ENCODE measurements around the gene LDLRAP1.
A peak's percentile ranks its signal among the peaks of the same experiment; 100 is the strongest.
"Not testable (repeated sequence)": the region's sequence is repeated elsewhere in the genome, so short reads cannot be mapped to it uniquely, and the experiment has no call there.

LDLRAP1 gene

GRCh38 chr1:25577134-25577920 lies 33.9 kb downstream of the LDLRAP1 start:
- DNase-seq (ENCODE audit: low read depth): no peak

DNA sequence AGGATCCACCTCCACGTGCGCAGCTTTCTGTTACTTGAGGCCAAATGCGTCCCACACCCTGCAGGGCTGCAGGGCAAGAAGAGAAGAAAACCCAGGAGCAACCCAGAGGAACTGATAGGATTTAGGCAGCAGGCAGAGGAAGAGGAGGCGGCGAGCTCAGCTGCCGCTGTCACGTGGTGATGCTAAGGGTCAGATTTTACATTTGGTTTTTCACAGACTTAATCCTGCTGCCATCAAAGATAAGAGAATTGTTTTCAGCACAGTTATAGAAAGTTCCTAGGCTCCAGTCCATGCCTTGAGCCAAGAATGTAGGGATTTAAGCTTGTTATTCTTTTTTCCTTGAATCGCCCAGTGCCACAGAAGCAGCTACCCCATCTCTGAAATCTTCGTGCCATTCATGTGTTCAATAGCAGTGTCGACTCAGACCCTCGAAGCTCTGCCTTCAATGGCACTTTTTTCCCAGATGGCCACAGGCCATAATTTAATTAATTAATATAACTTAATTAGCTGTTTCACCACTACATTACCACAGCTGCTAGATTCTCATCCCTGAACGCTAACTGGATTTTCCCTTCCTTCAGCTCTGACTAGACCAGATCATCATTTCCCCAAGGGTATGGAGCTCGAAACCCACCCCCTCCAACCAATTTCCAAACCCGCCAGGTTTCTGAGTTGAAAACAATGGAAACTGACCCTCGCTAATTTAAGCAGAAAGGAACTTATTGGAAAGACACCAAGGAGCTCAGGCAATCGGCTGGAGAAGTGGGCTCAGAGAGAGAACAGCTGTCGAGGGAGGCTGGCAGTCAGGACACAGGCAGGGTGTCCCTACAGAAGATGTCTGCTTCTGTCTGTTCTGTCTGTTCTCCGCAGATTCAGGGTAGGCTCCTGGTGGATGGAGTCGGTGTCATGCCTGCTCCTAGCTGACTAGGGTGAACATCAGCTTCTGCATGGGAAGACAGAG lies 36.2 kb downstream of the LDLRAP1 start:
- DNase-seq (ENCODE audit: low read depth): no peak

- no peak for DNase-seq (ENCODE audit: low read depth)
These were observed 37.5 kb downstream of the LDLRAP1 start for GRCh38 chr1:25580927-25581326.

DNA sequence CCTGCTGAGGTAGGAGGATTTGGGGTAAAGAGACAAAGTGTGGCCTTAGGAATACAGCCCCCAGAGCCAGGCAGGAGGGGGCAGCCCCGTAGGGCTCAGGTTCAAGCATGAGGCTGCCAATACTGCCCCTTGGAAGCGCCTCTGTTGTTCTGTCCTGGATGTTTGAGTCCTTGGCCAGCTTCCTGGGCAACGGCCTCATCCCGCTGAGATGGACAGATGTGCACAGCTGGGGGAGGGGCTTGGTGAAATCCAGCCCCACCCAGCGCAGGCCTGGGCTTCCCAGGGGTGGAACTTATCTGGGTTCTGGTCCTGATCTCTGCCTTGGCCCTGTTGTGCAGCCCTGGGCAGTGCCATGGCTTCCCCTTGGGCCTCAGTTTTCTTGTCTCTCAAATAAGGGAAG lies 38.4 kb downstream of the LDLRAP1 start:
- no peak for DNase-seq (ENCODE audit: low read depth)

DNA sequence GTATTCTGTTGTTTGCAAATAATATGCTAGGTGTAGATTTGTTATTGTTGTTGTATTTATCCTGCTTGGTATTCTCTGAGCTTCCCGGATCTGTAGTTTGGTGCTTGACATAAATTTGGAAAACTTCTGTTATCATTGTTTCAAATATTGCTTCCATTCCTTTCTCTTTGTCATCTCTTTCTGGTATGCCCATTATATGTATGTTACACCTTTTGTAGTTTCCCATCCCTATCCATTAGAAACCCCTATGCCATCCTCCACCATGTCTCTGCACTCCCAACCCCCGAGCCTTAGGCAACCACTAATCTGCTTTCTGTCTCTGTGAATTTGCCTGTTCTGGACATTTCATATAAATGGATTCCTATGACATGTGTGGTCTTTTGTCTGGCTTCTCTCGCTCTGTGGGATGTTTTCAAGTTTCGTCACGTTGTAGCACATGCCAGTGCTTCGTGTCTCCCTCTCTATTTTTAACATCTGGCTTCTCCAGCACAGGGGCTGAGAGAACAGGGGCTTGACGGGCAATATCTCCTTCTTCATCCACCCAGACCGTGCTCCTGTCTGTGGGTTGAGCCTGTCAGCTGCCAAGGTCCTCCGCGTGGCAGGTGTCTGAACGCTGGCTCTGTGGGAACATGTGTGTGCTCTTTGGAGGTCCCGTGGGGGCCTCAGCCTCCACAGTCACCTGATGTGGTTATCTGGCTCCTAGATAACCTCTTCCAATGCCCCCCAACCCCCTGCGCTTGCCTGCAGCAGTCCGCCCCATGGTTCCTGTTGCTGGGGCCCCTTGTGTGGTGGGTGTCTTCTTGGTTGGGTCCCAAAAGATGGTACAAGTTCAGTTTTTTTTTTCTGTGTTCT lies 40.3 kb downstream of the LDLRAP1 start:
- DNase-seq (ENCODE audit: low read depth): no peak

DNA sequence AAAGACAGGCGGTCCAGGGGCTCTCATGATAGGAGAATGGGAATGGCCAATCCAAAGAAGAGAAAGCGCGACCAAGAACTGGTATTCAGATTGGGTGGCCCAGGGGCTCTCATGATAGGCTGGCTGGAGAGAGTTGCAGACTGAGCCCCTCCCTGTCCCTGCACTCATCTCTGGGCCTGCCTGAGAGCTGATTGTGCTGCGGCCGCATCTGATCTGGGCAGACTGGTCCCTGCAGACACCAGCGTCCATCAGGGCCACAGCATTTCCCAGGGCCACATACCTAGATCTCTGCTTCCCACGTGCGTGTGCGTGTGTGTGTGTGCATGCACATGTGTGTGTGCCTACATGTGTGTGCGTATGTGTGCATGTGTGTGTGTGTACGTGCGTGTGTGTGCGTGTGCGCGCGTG lies 42.8 kb downstream of the LDLRAP1 start:
- no peak for DNase-seq (ENCODE audit: low read depth)

DNA sequence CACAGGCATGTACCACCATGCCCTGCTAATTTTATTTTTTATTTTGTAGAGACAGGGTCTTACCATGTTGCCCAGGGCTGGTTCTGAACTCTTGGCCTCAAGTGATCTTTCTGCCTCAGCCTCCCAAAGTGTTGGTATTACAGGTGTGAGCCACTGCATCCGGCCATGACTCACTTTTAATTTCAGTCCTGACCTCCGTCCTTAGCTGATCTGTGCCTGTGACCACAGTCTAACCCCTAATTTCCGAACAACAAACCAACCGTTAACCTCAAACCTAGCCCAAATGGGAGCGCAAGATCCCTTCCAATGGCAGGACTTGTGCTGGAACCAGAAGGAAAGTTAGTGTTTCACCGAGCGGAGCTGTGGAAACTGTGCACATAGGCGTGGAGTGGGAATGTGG lies 43.9 kb downstream of the LDLRAP1 start:
- no peak for DNase-seq (ENCODE audit: low read depth)

DNA sequence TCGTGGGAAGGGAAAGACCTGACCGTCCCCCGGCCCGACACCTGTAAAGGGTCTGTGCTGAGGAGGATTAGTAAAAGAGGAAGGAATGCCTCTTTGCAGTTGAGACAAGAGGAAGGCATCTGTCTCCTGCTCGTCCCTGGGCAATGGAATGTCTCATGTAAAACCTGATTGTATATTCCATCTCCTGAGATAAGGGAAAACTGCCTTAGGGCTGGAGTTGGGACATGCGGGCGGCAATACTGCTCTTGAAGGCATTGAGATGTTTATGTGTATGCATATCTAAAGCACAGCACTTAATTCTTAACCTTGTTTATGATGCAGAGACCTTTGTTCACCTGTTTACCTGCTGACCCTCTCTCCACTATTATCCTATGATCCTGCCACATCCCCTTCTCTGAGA lies 44.8 kb downstream of the LDLRAP1 start:
- not testable (repeated sequence) for DNase-seq (ENCODE audit: low read depth)

DNA sequence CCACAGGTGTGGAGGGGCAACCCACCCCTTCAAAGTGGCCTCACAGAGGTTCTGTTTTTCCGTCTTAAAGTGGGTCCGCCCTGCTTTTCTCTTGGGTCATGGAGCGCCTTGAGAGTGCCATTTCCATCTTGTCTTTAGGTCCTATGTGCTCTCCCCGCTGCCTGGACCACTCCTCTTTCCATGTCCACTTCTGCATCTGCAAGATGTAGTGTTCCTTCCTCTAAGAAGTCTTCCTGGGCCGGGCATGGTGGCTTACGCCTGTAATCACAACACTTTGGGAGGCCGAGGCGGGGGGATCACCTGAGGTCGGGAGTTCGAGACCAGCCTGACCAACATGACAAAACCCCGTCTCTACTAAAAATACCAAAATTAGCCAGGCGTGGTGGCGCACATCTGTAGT lies 45.4 kb downstream of the LDLRAP1 start:
- DNase-seq (ENCODE audit: low read depth): not testable (repeated sequence)

DNA sequence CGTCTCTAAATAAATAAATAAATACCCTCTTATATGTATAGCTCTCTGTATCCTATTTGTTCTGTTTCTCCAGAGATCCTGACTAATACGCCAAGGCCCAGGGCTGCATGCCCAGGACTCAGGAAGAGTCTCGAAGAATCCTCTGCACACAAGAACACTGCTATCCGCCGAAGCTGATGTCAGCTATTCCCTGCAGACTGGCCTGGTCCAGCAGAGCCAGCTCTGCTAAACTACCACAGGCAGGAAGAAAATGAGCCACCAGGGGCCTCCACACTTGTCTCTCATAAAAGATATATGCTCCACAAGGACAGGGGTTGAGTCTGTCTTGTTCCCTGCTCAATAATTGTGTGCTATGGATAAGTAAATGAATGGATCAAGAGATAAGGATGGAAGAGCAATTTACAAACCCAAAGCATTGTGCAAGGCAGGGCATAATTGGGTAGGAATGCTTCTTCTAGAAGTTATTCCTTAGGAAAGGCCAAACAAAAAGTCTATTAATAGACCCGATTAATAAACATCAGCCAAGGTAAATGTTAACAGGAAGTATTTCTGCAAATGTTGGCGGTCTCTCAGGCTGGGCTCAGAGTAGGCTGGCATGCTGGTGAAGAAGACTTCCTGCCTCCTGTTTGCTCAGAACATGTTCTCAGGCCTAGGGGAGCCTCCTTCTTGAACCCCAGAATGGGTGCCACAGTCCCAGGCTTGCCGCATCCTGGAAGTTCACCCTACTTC lies 46.9 kb downstream of the LDLRAP1 start:
- no peak for DNase-seq (ENCODE audit: low read depth)

GRCh38 chr1:25593861-25594260 lies 50.5 kb downstream of the LDLRAP1 start:
- no peak for DNase-seq (ENCODE audit: low read depth)

DNA sequence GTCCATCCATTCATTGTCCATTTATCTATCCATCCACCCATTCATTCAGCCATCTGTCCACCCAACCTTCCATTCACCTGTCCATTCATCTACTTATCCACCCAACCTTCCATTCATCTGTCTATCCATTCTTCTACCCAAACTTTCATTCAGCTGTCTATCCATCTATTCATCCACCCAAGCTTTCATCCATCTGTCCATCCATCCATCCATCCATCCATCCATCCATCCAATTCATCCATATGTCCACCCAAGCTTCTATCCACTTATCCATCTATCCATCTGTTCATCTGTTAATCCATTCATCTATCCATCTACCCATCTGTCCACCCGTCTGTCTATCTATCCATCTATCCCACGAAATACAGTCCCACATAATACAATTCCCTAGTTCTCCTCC lies 51.6 kb downstream of the LDLRAP1 start:
- no peak for DNase-seq (ENCODE audit: low read depth)

DNA sequence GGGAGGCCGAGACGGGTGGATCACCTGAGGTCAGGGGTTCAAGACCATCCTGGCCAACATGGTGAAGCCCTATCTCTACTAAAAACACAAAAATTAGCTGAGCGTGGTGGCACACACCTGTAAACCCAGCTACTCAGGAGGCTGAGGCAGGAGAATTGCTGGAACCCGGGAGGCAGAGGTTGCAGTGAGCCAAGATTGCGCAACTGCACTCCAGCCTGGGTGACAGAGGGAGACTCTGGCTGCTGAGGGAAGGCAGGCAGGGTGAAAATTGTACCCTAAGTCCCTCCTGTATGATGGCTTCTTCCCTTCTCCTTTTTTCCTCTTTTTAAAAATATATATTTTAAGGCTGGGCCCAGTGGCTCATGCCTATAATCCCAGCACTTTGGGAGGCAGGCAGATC lies 53.2 kb downstream of the LDLRAP1 start:
- DNase-seq (ENCODE audit: low read depth): not testable (repeated sequence)

DNA sequence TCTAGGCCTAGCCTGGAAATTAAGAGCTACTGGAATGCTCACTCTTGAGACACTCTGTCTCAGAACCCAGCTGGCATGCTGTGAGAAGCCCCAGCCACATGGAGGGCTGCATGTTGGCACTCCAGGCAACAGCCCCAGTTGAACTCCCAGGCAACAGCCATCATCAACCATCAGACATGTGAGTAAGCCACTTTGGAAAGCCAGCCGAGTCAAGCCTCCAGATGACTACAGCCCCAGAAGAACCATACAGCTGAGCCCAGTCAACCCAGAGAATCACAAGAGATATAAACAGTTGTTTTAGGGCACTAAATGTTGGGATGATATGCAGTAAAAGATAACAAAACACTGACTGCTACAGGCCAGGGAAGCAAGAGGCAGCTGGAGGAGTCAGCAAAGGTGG lies 55.5 kb downstream of the LDLRAP1 start:
- DNase-seq (ENCODE audit: low read depth): no peak

GRCh38 chr1:25599969-25600610 lies 56.7 kb downstream of the LDLRAP1 start:
- no peak for DNase-seq (ENCODE audit: low read depth)

GRCh38 chr1:25600971-25601699 lies 57.7 kb downstream of the LDLRAP1 start:
- DNase-seq (ENCODE audit: low read depth): not testable (repeated sequence)

GRCh38 chr1:25603779-25604538 lies 60.6 kb downstream of the LDLRAP1 start:
- not testable (repeated sequence) for DNase-seq (ENCODE audit: low read depth)

DNA sequence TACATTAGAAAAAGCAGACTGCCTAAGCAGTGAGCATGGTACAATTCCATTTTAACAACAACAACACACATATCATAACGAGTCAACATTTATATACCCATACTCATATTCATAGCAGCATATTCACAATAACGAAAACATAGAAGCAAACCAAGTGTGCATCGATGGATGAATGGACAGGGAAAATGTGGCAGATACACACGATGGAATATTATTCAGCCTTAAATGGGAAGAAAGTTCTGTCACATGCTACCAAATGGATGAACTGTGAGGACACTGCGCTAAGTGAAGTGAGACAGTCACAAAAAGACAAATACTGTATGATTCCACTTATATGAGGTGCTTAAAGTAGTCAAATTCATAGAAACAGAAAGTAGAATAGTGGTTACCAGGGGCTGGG lies 63.7 kb downstream of the LDLRAP1 start:
- DNase-seq (ENCODE audit: low read depth): no peak

GRCh38 chr1:25608488-25609178 lies 65.2 kb downstream of the LDLRAP1 start:
- peak; percentile 70 for DNase-seq (ENCODE audit: low read depth)

Data from stimulated activated CD8-positive, alpha-beta memory T cell treated with anti-CD3 and anti-CD28 coated beads, Interleukin-12 subunit alpha, Interleukin-12 subunit beta, amount 100 ng/mL, for 4 hours (primary cell).